ENCODE data around the gene TSPAN11. TPM values are rescaled to one million over a fixed set of nuclear protein-coding genes. Genes with fewer than 3 reads are reported as not detected.

TSPAN11 gene
- total and polyA plus RNA-seq, 2 of the 8 experiments (the other 6 are each of a cell fraction or from before 2014, with no cell fraction given): 3.9 to 8.2 TPM

- H3K9me3 ChIP-seq (ENCODE audit: insufficient read depth in 2 of 2, low read depth in 1 of 2, low read length in 1 of 2): peaks cover 0 to 1% of the 10 kb centered on the region in 2 experiments; a peak in 1 of 4 replicates
- no peak overlapping the region for H2AFZ ChIP-seq (ENCODE audit: low read length)
- H3K4me3 ChIP-seq (ENCODE audit: extremely low read depth in 1 of 4, insufficient read depth in 2 of 4, low read depth in 3 of 4, low read length in 4 of 4): no peak overlapping the region
- H3K79me2 ChIP-seq (ENCODE audit: control insufficient read depth in 1 of 2, insufficient read depth in 2 of 2, low read length in 2 of 2): no peaks in the 10 kb centered on the region
- H3K36me3 ChIP-seq (ENCODE audit: control insufficient read depth in 2 of 4, insufficient read depth in 4 of 4, low read length in 3 of 4): no peaks in the 10 kb centered on the region
- H3K27me3 ChIP-seq (replicated peaks in 1 of 4; ENCODE audit: control insufficient read depth in 3 of 4, extremely low read depth in 1 of 4, insufficient read depth in 3 of 4, low read length in 3 of 4): peaks cover 0 to 5% (median 0%) of the 10 kb centered on the region in 4 experiments; a peak in 1 of 7 replicates
- no peak overlapping the region for H3K23ac ChIP-seq (ENCODE audit: insufficient read length)
- ChIA-PET CTCF (ENCODE audit: partially characterized antibody) (interaction anchor here (0.7 to 4.2 kb wide), 9 partner anchors 12 to 107 kb away, joined by 3 to 21 read pairs (median 4); no protein-coding TSS in a partner anchor), POLR2A (ENCODE audit: partially characterized antibody) (no interaction called here)
- H4K5ac ChIP-seq (ENCODE audit: insufficient read length, low read depth, low read length): no peak overlapping the region
- FAIRE-seq (peak; percentile 13), DNase-seq (ENCODE audit: low read depth in 1 of 2, low spot score in 2 of 2) (no peak)
- no peak overlapping the region for H3K27ac ChIP-seq (ENCODE audit: low read depth, low read length)
- H3K18ac ChIP-seq (ENCODE audit: extremely low read depth, low read length): no peak overlapping the region
- no peak overlapping the region for H2BK120ac ChIP-seq (replicated peaks; ENCODE audit: low read depth, low read length)
- no peak overlapping the region for H2BK20ac ChIP-seq (ENCODE audit: low read length)
- no peak overlapping the region for H3K56ac ChIP-seq (replicated peaks; ENCODE audit: insufficient read length, low read depth, low read length)
- no peak overlapping the region for H2BK5ac ChIP-seq (ENCODE audit: low read depth, low read length)
- H2AK5ac ChIP-seq (ENCODE audit: low read depth, low read length): no peak overlapping the region
- no peak overlapping the region for H3K9ac ChIP-seq (replicated peaks in 1 of 4; ENCODE audit: extremely low read depth in 1 of 4, low read depth in 3 of 4, low read length in 3 of 4)
- no peak overlapping the region for H3K4me2 ChIP-seq (ENCODE audit: insufficient read depth in 1 of 2, low read depth in 2 of 2, low read length in 2 of 2)
- H3K79me1 ChIP-seq (ENCODE audit: low read depth, low read length): no peaks in the 10 kb centered on the region
- H3K23me2 ChIP-seq (ENCODE audit: low read depth, low read length): no peaks in the 10 kb centered on the region
- H3K4me1 ChIP-seq (replicated peaks in 1 of 4; ENCODE audit: control insufficient read depth in 3 of 4, insufficient read depth in 4 of 4, low read length in 3 of 4): no peaks in the 10 kb centered on the region
- H4K20me1 ChIP-seq (replicated peaks in 1 of 2; ENCODE audit: control insufficient read depth in 1 of 2, insufficient read depth in 2 of 2, low read length in 2 of 2): no peaks in the 10 kb centered on the region
- 85% methylated on average over 3 of the region's 3 CpGs; no CpG with 5 or more reads in 1 of the 2 experiments for WGBS, 2 experiments (ENCODE audit: extremely low coverage in 1 of 2, insufficient coverage in 1 of 2, insufficient read length in 1 of 2, insufficient replicate concordance in 2 of 2, low coverage in 1 of 2, low lambda C conversion rate in 2 of 2, missing lambda C conversion rate in 1 of 2)
- H4K91ac ChIP-seq (replicated peaks; ENCODE audit: insufficient read length, low read length): no peak overlapping the region
- no peak overlapping the region for H4K8ac ChIP-seq (ENCODE audit: extremely low read depth, insufficient read depth, low read length)
- H3K4ac ChIP-seq (replicated peaks; ENCODE audit: insufficient read length, low read depth, low read length): no peak overlapping the region
- no peak overlapping the region for H2BK12ac ChIP-seq (ENCODE audit: low read depth, low read length)
- no peak overlapping the region for H3K14ac ChIP-seq (ENCODE audit: insufficient read length)
- no peak overlapping the region for H2BK15ac ChIP-seq (ENCODE audit: low read length)
- TF ChIP-seq RAD21 (IDR thresholded peaks at IDR 0.05 in 1 of 2, conservative IDR thresholded peaks at IDR 0.05 in 1 of 2; ENCODE audit: low read depth in 2 of 2, low read length in 2 of 2) (peak; percentile 35 to 45), KDM4A (IDR thresholded peaks at IDR 0.05; ENCODE audit: low read depth, low read length, severe bottlenecking) (no peak), MAX (IDR thresholded peaks at IDR 0.05) (no peak), EP300 (IDR thresholded peaks at IDR 0.05; ENCODE audit: borderline replicate concordance in 1 of 2, low read depth in 2 of 2, low read length in 2 of 2) (no peak), GTF2F1 (IDR thresholded peaks at IDR 0.05; ENCODE audit: borderline replicate concordance, low read depth, low read length) (no peak), CTCF (IDR thresholded peaks at IDR 0.05; ENCODE audit: control extremely low read depth in 1 of 3, insufficient read depth in 1 of 3, low read depth in 1 of 3, low read length in 3 of 3) (peak in 1 of 3 experiments; percentile 13; a peak in 1 of 4 replicates), TAF7 (optimal IDR thresholded peaks at IDR 0.05; ENCODE audit: borderline replicate concordance, low read depth, low read length) (no peak), TBP (IDR thresholded peaks at IDR 0.05; ENCODE audit: low read depth, low read length) (no peak), CREB1 (IDR thresholded peaks at IDR 0.05) (no peak), POU5F1 (IDR thresholded peaks at IDR 0.05; ENCODE audit: low read depth, low read length) (no peak), SP1 (IDR thresholded peaks at IDR 0.05; ENCODE audit: low read depth, low read length) (no peak)
Observed at GRCh38 chr12:30882706-30883105, 43.8 kb upstream of the TSPAN11 start.

Data from H1 (cell line).